Activated T-cell treated with anti-CD3 and anti-CD28 coated beads, Interleukin-2, amount 50 U/mL, for 48 hours (primary cell): ENCODE results near the gene FAM111A.

Experiments used
- DNase-seq, 2 experiments: peaks; one replicate each; pipeline ENCODE4 v3.0.0-alpha.2; 2020

The FAM111A gene

DNA sequence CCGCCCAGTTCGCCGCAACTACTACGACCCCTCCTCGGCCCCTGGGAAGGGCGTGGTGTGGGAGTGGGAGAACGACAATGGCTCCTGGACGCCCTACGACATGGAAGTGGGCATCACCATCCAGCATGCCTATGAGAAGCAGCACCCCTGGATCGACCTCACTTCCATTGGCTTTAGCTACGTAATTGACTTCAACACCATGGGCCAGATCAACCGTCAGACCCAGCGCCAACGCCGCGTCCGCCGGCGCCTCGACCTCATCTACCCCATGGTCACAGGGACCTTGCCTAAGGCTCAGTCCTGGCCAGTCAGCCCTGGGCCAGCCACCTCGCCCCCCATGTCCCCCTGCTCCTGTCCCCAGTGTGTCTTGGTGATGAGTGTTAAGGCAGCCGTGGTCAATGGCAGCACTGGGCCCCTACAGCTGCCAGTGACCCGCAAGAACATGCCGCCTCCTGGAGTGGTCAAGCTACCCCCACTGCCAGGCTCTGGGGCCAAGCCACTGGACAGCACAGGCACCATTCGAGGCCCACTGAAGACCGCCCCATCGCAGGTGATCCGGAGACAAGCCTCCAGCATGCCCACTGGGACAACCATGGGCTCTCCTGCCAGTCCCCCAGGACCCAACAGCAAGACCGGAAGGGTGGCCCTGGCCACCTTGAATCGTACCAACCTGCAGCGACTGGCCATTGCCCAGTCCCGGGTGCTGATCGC, 39.2 kb downstream of the FAM111A start:
- no peak for DNase-seq

DNA sequence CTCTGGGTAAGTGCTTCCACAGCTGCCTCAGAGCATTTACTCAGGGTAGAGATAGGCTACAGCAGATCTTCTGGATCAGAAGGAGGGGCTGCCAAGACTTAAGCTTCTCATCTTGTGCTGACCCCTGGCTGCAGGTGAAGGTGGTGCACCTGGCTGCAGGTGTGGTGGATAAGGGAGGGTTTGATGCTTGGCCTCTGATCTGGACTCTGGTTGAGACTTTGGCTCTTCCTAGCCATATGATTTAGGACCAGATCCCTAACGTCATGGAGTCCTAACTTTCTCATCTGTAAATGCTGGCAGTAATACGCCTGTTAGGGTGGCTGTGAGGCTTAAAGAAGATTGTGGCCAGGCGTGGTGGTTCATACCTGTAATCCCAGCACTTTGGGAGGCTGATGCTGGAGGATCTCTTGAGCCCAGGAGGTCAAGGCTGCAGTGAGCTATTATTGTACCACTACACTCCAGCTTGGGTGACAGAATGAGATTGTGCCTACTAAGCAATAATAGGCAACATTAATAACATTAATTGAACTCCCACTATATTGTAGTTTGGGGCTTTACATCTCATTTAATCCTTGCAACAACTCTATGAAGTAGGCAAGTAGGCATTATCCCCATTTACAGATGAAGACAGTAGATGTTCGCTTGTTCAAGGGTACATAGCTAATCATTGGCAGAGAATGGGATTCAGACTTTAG, 39.9 kb downstream of the FAM111A start:
- DNase-seq: no peak

DNA sequence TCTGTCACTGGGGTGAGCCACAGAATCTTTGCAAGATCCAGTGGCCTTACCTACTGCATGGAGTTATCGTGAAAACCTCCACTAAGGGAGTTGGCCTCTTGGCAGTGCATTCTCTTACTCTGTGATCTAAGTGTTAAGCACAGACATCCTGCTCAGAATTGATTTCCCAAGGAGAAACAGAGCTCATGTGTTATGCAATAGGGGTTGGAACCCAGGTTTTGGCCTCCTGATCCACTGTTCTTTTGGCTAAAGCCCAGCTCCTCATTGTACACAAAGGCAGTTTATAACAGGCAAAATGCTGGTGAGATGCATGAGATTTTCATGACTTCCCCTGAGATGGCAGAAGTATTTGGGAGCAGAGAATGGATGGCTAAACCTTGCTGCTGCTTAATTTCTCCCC, 41.1 kb downstream of the FAM111A start:
- no peak for DNase-seq

DNA sequence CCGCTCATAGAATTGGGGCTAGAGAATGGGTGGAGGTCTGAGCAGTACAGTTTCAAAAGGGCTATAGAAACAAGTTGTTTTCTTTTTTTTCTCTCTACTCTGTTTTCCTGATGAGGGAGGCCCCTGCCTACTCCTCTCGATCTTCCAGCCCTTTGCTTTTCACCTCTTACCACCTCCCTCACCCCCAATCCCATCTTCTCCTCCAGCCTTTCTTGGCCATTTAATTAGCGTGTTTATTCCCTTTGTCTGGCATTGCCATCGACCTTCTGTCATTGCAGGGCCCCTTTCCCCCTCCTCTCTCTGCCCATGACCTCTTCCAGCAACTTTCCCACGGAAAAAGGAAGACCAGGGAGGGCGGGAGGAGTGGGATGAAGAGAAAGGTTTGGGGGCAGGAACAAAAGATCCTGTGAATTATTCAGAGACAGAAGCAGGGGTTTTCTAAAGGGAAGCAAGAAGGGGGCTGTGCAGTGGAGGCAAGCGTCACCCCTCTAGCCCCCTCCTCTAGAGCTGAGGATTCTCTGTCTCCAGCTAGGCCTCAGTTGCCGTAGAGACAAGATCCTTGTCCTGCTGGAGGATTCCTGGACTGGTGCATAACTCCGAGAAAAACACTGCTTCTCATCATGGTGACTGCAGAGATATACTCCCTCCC, 42.2 kb downstream of the FAM111A start:
- no peak for DNase-seq

DNA sequence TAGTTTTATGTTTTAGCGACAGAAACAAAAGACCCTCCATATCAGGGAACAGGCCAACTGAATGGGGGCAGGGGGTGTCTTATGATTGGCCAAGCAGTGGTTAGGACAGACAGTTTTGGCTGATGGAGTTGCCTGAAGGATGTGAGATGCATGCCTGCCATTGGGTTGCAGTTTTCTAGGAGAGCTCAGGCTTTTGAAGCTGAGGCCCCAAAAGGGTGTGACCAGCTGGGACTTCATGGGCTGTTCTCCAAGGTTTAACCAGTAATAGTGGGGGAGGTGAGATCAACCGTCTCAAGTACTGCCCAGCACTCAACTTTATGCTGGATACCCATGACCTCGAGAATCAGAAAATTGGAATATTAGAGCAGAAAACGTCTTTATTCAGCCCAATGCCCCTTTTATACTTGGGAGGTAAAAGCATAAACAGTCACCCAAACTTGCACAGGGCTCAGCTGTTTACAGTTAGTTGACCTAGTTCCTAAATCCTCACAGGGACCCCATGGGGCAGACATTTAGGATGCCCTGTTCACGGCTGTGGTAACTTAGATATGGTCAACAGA, 42.8 kb downstream of the FAM111A start:
- DNase-seq: no peak

DNA sequence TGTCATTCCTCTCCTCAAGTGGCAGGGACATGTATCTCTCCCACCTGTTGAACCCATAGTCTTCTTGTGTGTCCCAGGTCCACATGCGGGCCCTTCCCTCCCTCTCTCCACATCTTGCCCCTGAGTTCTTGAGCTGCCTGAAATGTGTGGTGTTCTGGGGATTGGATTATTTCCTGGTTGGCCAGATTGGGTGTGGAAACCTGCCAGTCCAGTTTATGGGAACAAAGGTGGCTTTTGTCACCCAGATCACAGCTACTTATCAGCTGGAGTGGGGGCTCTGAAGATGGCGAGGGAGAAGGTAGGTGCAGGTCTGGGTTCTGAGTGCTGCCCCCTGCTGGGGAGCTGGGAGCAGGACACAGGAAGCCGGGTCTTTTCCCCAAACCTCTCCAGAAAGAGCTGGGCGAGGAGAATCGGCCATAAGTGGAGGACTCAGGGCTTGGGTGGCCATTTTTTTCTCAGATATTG, 43.5 kb downstream of the FAM111A start:
- peak; percentile 67 to 73 for DNase-seq

DNA sequence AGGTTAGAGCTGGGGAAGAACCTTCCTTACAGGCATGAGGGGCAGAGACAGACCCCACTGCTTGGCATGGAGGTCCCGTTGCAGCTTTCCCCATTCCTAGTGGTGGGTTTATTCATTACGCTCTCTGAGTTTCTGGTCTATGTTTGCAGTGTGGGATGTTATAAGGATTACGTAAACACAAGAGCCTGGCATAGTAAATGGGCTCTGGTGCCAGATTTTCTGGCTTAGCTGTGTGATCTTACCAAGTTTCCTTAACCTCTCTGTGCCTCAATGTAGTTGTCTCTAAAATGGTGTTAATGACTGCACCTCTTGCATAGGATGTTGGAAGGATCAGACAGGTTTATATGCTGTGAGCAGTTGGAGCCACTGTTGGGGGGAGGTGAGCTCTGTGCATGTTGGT, 44.4 kb downstream of the FAM111A start:
- no peak for DNase-seq

DNA sequence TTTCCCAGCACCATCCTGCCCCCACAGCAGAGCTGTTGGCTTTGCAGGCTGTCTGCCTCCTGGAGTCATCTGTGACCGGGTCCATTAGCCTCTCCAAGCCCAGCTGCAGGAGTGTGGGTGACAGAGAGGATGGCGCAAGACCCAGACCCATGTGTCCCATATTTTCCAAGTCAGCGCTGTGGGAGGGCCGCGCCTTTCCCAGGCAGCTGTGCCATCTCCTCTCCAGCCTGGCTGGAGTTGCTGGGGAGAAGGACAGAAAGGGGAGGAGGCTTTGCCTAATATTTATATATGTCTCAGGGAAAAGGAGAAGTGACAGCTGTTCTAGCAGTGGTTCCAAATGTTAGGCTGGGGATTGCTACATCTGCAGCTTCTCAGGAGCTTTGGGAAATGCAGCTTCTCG, 44.9 kb downstream of the FAM111A start:
- no peak for DNase-seq

DNA sequence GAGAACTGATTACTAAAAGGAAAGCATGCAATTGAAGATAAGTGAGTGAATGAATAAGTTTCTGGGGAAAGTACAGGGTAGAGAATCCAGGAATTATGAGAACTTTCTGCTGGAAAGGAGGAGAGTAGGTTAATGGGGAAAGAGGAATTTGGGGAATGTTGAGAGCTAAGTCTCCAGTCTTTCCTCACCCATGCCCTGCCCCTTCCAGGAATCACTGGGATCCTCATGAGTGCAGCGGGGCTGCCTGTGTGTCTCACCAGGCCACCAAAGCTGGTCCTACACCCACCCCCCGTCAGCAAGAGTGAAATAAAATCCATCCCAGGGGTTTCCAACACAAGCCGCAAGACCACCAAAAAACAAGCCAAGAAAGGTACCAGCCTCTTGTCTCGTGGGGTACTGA, 46.3 kb downstream of the FAM111A start:
- no peak for DNase-seq

DNA sequence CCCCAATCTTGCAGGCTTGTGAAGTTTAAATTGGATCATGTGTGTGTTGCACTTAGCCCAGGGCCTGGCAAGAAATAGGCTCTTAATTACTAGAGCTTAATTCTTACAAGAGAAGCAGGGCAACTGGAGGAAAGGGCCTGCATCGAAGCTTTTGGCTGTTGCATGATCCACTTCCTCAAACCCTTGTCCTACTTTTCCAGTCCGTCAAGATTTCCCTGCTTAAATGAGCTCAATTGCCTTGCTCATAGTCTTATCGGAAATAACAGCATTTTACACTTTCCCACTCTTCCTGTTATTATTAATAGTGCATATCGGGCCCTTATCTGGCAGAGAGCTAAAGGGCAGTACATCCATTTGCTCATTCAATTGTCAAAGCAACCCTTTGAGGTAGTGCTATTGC, 47.3 kb downstream of the FAM111A start:
- no peak for DNase-seq

DNA sequence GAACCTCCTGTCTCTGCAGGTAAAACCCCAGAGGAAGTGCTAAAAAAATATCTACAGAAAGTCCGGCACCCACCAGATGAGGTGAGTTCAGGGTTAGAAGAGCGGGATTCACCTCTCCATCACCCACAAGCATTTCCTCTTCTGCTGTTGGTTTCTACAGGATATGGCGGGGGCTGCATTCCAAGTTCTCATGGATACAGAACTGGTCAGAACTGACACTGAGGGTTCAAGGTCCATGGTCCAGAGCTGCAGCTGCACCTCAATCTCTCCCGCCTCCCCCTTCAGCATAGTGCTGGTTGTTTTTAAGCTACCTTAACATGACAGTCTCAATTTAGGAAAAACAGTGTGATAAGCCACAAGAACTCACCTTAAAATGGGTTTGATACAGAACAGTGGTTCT, 48.4 kb downstream of the FAM111A start:
- DNase-seq: no peak

DNA sequence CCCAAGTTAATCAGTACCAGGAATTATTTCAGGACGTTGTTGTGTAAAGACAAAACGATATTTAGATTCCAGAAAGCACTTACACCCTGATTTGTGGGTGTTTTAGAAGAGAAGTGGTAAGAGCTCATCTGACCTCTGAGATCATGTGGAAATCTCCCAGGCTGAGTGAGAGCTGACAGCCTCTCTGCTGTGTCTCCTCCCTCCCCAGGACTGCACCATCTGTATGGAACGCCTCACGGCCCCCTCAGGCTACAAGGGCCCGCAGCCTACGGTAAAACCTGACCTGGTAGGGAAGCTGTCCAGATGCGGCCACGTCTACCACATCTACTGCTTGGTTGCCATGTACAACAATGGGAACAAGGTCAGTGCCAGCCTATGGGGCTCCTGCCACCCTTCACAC, 49.2 kb downstream of the FAM111A start:
- DNase-seq: no peak

DNA sequence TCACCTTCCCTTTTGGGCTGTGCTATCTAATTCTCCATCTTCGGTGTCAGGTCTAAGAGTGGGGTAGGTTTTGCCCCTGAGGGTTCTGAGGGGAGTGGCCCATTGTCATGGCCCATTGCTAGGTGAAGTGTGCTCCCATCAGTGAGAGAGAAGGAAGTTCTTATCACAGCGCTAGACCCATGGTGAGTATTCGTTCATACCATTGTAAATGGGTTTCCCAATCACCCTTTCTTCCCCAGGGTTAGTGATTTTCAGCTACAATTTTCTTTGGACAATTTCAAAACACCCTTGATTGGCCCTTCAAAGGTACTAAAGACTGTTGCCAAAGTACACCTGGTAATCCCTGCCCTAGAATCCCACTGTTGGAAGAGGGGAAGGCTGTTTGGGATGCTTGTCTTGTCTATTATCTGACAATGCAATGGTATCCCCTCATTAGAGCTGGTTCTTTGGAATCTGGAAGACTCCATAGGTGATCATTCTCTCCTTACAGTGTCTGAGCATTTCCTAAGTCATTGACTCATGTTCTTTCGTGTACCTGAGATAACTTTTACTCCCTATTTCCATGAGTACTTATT, 49.9 kb downstream of the FAM111A start:
- no peak for DNase-seq

DNA sequence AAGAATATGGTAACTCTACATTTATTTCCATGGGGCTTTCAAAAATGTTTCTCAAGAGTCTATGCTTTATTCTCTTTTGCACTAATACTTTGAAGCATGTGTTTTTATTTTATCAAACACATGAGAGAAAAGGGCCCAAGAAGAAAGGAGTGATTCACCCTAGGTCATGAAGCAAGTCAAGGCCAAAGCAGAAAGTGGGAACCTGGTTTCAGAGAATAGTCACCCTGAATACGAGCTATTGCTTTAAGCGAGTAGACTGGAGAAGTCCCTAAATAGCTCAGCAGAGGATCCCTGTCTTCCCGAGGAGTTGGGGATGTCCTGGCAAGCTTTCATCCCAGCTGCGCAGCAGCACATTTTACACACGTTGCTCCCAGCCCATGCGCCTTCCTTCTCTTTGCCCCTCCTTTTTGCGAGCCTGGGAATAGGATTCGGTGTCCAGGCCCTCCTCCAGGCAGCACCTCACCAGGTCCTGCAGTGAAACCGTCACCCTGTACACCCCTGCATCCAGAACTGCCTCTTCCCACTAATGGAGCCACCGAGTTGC, 51.0 kb downstream of the FAM111A start:
- DNase-seq: no peak

DNA sequence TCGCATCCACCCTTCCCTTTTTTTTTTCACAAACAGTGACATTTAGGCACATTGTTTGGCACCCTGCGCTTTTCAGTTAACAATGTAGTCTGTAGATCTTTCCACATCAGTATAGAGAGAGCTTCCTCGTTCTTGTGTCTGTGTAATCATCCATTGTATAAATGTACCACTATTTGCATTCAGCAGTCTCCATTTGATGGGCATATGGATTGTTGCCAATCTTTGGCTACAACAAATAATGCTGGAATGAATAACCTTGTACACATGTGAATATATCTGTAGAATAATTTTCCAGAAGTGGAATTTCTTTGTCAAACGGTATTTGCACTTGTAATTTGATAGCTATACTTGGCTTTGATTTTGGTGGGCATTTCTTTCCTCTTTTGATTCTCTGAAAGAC, 52.9 kb downstream of the FAM111A start:
- no peak for DNase-seq

DNA sequence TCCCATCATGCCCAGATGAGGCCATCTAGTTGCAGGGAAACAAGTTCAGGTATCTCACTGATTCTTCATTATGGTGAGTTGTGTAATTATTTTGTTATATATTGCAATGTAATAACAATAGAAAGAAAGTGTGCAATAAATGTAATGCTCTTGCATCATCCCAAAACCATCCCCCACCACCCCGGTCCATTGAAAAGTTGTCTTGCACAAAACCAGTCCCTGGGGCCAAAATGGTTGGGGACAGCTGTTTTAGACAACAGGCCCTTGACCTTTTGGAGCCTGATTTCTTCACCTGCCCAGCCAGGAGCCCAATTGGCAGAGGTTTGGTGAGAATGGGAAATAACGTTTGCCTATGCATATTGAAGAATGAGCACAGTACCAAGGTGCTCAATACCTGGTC, 54.1 kb downstream of the FAM111A start:
- no peak for DNase-seq

DNA sequence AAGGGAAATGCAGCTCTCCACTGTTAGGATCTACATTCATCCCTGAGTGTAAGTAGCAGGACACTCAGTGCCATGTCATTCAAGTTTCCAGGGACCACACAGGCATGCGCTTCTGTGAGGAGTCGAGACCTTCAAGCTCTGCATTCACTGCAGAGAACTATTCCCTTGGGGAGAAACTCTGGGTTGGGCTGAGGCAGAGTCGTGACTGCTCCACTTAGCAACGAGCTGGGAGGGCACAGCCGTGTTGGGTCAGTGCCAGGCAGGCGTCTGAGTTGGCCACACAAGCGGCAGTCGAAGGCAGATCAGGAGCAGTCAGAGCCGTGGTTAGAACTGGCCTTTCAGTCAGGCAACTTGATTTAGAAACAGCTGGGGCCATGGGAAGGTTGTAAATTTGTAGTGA, 55.3 kb downstream of the FAM111A start:
- DNase-seq: no peak

DNA sequence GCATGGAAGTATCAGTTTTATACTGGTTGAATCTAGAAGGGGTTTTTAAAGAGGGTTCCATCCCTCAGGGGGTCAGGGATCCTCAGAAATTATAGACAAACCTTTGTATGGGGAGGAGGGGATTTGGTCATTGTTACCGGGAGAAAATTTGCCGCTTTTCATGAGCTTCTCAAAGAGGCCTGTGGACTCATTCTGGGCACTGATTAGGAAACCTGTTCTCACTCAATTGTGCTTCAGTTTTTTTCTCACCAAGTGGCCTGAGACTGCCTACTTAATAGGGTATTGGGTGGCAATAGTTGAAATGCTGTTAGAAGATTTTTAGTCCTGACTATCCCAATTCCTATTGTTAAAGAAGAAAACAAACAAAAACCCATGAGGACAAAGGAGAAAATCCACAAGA, 56.1 kb downstream of the FAM111A start:
- no peak for DNase-seq

DNA sequence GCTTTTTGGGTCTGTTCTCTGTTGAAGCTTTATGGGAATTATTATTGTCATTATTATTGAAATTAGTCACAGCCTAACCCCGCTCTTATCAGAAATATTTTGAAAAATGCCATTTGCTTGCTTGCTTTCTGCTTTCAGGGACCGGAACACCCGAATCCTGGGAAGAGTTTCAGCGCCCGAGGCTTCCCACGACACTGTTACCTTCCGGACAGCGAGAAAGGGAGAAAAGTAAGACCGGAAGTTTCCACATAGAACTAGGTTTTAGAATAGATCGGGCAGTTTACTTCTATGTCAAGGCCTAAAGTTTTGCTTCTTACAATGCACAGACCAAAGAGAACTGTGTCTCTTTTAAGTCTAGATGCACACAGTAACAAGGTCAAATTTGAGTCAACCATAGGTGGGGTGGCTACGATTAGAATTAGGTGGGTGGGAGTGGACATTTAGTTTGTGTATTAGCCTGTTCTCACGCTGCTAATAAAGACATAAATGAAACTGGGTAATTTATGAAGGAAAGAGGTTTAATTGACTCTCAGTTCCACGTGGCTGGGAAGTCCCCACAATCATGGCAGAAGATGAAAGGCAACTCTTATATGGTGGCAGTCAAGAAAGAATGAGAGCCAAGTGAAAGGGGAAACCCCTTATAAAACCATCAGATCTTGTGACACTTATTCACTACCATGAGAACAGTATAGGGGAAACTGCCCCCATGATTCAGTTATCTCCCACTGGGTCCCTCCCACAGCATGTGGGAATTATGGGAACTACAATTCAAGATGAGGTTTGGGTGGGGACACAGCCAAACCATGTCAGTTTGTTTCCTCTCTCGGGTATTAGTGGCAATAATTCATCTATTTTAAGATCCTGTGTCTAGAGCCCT, 57.1 kb downstream of the FAM111A start:
- peak in 1 of 2 experiments; percentile 38 for DNase-seq

DNA sequence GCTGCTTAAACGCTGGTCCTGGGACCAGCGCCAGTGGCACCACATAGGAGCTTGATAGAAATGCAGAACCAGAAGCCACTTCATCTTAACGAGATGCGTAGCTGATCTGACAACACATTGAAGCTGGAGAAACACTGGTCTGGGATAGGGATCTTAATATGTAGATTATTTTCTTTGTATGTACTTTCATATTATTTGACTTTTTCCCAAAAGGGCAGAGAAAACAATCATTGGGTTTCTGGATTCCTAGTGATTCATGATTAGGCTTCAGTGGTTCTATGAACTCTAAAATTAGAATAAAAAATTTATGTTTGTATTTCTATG, 57.7 kb downstream of the FAM111A start:
- no peak for DNase-seq

DNA sequence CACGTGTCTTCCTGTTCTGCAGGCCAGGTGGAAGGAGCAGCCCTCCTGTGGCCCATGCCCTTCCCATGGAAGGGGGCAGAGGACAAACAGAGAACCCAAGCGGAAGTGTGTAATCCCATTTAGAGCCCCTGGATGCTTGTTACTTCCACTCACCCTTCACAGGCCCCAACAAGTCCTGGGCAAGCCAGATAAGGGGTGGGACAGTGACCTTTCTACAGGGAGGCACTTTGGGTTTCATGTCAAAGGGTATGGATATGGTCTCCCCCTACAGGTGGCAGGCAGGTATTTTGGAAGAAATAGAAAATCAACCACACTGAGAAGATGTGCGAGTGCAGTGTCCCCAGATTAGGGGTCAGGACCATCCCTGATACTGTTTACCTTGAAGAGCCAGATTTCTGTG, 58.7 kb downstream of the FAM111A start:
- no peak for DNase-seq
